LNCAP (cell line): Measurements from ENCODE around the gene SACM1L.

Experiments
- CTCF ChIP-seq: fragments of 450-650 bp; IDR thresholded peaks from 2 replicates; pipeline ENCODE4 v1.5.1; 2017; ENCODE audit warnings: mild to moderate bottlenecking

Gene SACM1L

GRCh38 chr3:45670436-45670835 lies 18.8 kb upstream of the SACM1L start:
- TF ChIP-seq CTCF: no peak

- no peak for TF ChIP-seq CTCF
Observed at GRCh38 chr3:45670991-45671390, 18.2 kb upstream of the SACM1L start.

DNA sequence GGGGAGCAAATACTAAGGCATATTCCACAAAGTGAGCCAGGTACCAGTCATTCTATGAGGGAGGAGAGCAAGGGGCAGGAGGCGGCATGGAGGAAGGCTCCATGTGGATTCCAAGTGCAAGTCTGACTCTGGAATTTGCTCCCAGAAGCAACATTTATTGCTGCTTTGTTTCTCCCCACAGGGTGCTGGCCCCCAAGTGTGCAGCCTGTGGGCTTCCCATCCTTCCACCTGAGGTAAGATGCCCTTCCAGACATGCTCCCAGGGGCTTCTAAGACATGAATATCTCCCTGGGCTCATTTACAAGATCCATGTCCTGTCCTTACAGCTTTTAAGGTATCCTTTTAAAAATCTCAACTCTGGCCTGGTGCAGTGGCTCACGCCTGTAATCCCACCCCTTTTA lies 15.9 kb upstream of the SACM1L start:
- no peak for TF ChIP-seq CTCF

GRCh38 chr3:45676325-45677032 lies 12.7 kb upstream of the SACM1L start:
- TF ChIP-seq CTCF: no peak

GRCh38 chr3:45677033-45677446 lies 12.2 kb upstream of the SACM1L start:
- no peak for TF ChIP-seq CTCF

DNA sequence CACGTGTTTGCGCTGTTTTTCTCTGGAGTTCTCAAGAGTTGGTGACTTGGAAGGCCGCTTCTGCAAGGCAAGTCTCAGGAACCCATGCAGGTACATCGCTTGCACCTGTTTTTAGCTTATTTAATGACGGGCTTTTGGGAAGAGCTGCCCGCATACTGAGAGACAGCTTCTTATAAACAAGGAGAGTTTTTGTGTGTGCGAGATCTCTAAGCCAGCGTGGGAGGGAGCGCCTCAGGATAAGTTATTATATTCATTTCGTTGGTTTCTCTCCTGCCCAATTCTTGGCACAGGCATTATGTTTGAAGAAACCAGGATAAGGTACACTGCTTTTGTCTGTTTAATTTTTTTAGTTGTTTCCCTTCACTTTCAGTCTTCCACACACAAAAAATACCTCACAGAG lies 11.4 kb upstream of the SACM1L start:
- no peak for TF ChIP-seq CTCF

DNA sequence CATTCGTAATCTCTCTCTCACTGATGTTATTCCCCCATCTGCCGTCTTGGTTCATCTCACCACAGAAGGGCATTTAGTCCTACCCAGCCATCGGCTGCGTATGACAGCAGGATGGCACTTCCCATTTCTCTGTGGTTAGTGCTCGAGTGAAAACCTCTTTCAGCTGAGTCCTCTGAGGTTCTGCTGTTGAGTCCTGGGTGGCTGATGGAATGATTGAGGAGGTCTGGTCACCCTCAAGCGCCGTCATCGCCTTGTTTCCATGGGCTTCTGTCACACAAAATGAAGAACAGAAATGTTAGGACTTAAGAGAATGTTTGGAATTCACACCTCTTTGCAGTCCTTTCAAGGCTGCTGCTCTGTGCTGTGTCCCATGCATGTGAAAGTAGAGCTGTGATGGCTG lies 9.4 kb upstream of the SACM1L start:
- no peak for TF ChIP-seq CTCF

DNA sequence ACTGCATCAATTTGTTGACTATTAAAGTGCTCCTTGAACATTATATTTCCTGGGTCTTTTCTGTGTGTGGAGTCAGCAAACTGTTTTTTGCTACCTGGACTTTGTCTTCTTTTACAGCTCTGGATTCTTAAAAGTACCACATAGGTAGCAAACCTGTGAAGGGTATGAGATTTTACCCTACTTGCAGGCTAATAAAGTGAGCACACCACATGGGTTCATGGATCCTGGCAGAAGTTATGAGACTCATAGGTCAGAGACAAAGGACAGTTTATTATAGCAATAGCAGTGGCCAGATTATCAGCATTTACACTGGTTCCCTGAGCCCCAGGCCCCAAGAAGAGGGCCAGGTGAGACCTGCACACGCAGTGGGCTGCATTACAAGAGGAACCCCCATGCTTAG lies 8.0 kb upstream of the SACM1L start:
- TF ChIP-seq CTCF: no peak
